Endothelial cell of umbilical vein (primary cell): Measurements from ENCODE around the gene KISS1R.

ENCODE experiments used
- CTCF ChIP-seq, 2 donors: IDR thresholded peaks; 1 replicate in 1 of 2; 2 replicates in 1 of 2; pipeline ENCODE4 v1.5.1; 2011; ENCODE audit warnings: low read length in 2 of 2, mild to moderate bottlenecking in 2 of 2, moderate library complexity in 2 of 2, control low read depth in 1 of 2, inconsistent platforms in 1 of 2, low read depth in 1 of 2; ENCODE audit not compliant: insufficient read depth in 1 of 2; ENCODE audit errors: extremely low read depth in 1 of 2
- EZH2 ChIP-seq: IDR thresholded peaks from 2 replicates; pipeline ENCODE4 v1.6.1; 2012; ENCODE audit warnings: borderline replicate concordance, low read depth, mild to moderate bottlenecking, moderate library complexity, low read length, inconsistent platforms; ENCODE audit not compliant: severe bottlenecking
- FOS ChIP-seq: IDR thresholded peaks from 2 replicates; pipeline ENCODE4 v1.6.1; 2011; ENCODE audit warnings: mild to moderate bottlenecking, low read length, moderate library complexity, borderline replicate concordance; ENCODE audit not compliant: insufficient read depth
- MAX ChIP-seq: IDR thresholded peaks from 2 replicates; pipeline ENCODE4 v1.6.1; 2011; ENCODE audit not compliant: insufficient read depth, insufficient read length
- MYC ChIP-seq: IDR thresholded peaks from one replicate; pipeline ENCODE4 v1.6.1; 2011; ENCODE audit warnings: mild to moderate bottlenecking, low read depth, low read length
- POLR2A ChIP-seq: IDR thresholded peaks from 2 replicates; pipeline ENCODE4 v1.6.1; 2012; ENCODE audit warnings: low read depth, mild to moderate bottlenecking, control low read depth, low read length
- POLR2AphosphoS5 ChIP-seq: IDR thresholded peaks from 2 replicates; pipeline ENCODE4 v1.6.1; 2012; ENCODE audit warnings: low read depth, mild to moderate bottlenecking, control low read depth, low read length, moderate library complexity; ENCODE audit not compliant: insufficient read depth

- TF ChIP-seq EZH2 = no peak
- TF ChIP-seq CTCF (IDR thresholded peaks at IDR 0.05; ENCODE audit: extremely low read depth in 1 of 2, insufficient read depth in 1 of 2, low read depth in 1 of 2, low read length in 2 of 2) = no peak
- TF ChIP-seq POLR2A = no peak
- no peak for TF ChIP-seq MAX
- no peak for TF ChIP-seq POLR2AphosphoS5
- TF ChIP-seq FOS = no peak
- TF ChIP-seq MYC = no peak
Measured at GRCh38 chr19:883661-884211, 33.4 kb upstream of the KISS1R start.
